ENCODE data around the gene COL5A2.

Gene COL5A2

GRCh38 chr2:188984680-188985079, 194.9 kb downstream of the COL5A2 start:
- DNase-seq (ENCODE audit: low read depth) = no peak
- TF ChIP-seq CTCF (IDR thresholded peaks at IDR 0.05; ENCODE audit: control insufficient read depth, extremely low read depth, insufficient read depth) = no peak
- H3K4me3 ChIP-seq (ENCODE audit: low read depth, low read length) = no peak overlapping the region

GRCh38 chr2:188984065-188984491, 195.5 kb downstream of the COL5A2 start:
- peak; percentile 63 for TF ChIP-seq CTCF (IDR thresholded peaks at IDR 0.05; ENCODE audit: control insufficient read depth, extremely low read depth, insufficient read depth)
- no peak overlapping the region for H3K4me3 ChIP-seq (ENCODE audit: low read depth, low read length)
- DNase-seq (ENCODE audit: low read depth) = no peak

- DNase-seq (ENCODE audit: low read depth) = no peak
- H3K4me3 ChIP-seq (ENCODE audit: low read depth, low read length) = no peak overlapping the region
- no peak for TF ChIP-seq CTCF (IDR thresholded peaks at IDR 0.05; ENCODE audit: control insufficient read depth, extremely low read depth, insufficient read depth)
Measured at GRCh38 chr2:188983427-188984064, 196.0 kb downstream of the COL5A2 start.
